Astrocyte (in vitro differentiated cells and primary cell): ENCODE measurements around the gene TMEM9. TPM values are rescaled to one million over a fixed set of nuclear protein-coding genes. Genes with fewer than 3 reads are reported as not detected.

Experiments
- DNase-seq: peaks from one replicate; pipeline ENCODE4 v3.0.0-alpha.2; 2010; ENCODE audit warnings: low read depth
- FAIRE-seq: peaks from 2 replicates; lab custom pipeline; 2011; peaks lifted over from hg19 to GRCh38; lab: Jason Lieb, UNC
- H2AFZ ChIP-seq: 2 replicates; pipeline ENCODE4 v1.6.0; 2012; ENCODE audit warnings: low read depth, low read length, inconsistent platforms
- H3K27ac ChIP-seq: 2 replicates; pipeline ENCODE4 v1.5.1; 2011; ENCODE audit warnings: low read depth, low read length, inconsistent platforms
- H3K27me3 ChIP-seq: 2 replicates; pipeline ENCODE4 v1.6.0; 2011; ENCODE audit warnings: low read length, inconsistent platforms; ENCODE audit not compliant: insufficient read depth
- H3K36me3 ChIP-seq: 2 replicates; pipeline ENCODE4 v1.5.1; 2011; ENCODE audit warnings: low read length, inconsistent platforms; ENCODE audit not compliant: insufficient read depth
- H3K4me1 ChIP-seq: 2 replicates; pipeline ENCODE4 v1.5.1; 2011; ENCODE audit warnings: low read length, inconsistent platforms; ENCODE audit not compliant: insufficient read depth
- H3K4me2 ChIP-seq: 2 replicates; pipeline ENCODE4 v1.6.0; 2012; ENCODE audit warnings: low read length, inconsistent platforms
- H3K4me3 ChIP-seq: 2 replicates; pipeline ENCODE4 v1.5.1; 2011; ENCODE audit warnings: low read depth, mild to moderate bottlenecking, low read length, inconsistent platforms; ENCODE audit not compliant: insufficient read depth
- H3K79me2 ChIP-seq: 2 replicates; pipeline ENCODE4 v1.6.0; 2012; ENCODE audit warnings: mild to moderate bottlenecking, low read length, inconsistent platforms; ENCODE audit not compliant: insufficient read depth
- H3K9ac ChIP-seq: 2 replicates; pipeline ENCODE4 v1.6.0; 2012; ENCODE audit warnings: mild to moderate bottlenecking, low read length, inconsistent platforms
- H3K9me3 ChIP-seq: 2 replicates; pipeline ENCODE4 v1.5.1; 2012; ENCODE audit warnings: low read depth, mild to moderate bottlenecking, low read length, inconsistent platforms; ENCODE audit not compliant: insufficient read depth
- H4K20me1 ChIP-seq: 2 replicates; pipeline ENCODE4 v1.6.0; 2012; ENCODE audit warnings: low read length, inconsistent platforms; ENCODE audit not compliant: insufficient read depth
- H3K27ac Mint-ChIP-seq: one replicate; pipeline ENCODE4 v1.8.0; 2021; ENCODE audit warnings: mild to moderate bottlenecking, mixed read lengths; ENCODE audit not compliant: unreplicated experiment
- H3K27me3 Mint-ChIP-seq: one replicate; pipeline ENCODE4 v1.8.0; 2021; ENCODE audit warnings: low read depth, mixed read lengths; ENCODE audit not compliant: unreplicated experiment
- H3K36me3 Mint-ChIP-seq: one replicate; pipeline ENCODE4 v1.8.0; 2021; ENCODE audit warnings: low read depth, mixed read lengths; ENCODE audit not compliant: unreplicated experiment
- H3K4me1 Mint-ChIP-seq: one replicate; pipeline ENCODE4 v1.8.0; 2021; ENCODE audit warnings: low read depth, mixed read lengths; ENCODE audit not compliant: unreplicated experiment
- H3K4me3 Mint-ChIP-seq: one replicate; pipeline ENCODE4 v1.8.0; 2021; ENCODE audit warnings: mild to moderate bottlenecking, moderate library complexity, mixed read lengths; ENCODE audit not compliant: unreplicated experiment
- H3K9me3 Mint-ChIP-seq: one replicate; pipeline ENCODE4 v1.8.0; 2021; ENCODE audit warnings: mild to moderate bottlenecking, mixed read lengths; ENCODE audit not compliant: unreplicated experiment
- CTCF ChIP-seq: IDR thresholded peaks from 2 replicates; pipeline ENCODE4 v1.5.1; 2011; ENCODE audit warnings: low read depth, mild to moderate bottlenecking, inconsistent platforms, low read length, moderate library complexity; ENCODE audit not compliant: insufficient read depth
- EZH2 ChIP-seq: IDR thresholded peaks from 2 replicates; pipeline ENCODE4 v1.6.1; 2012; ENCODE audit warnings: mild to moderate bottlenecking, low read length, inconsistent platforms; ENCODE audit not compliant: insufficient read depth
- total RNA-seq: library from RNA; stranded (reverse); gene quantifications from 2 replicates; pipeline ENCODE4 v1.2.1, GENCODE V29; 2021

The TMEM9 gene
- total RNA-seq, 1 donor from 2014 or later: 88.1 TPM

GRCh38 chr1:201094832-201095231, 59.4 kb downstream of the TMEM9 start:
- H3K79me2 ChIP-seq: no peaks in the 10 kb centered on the region
- no peak overlapping the region for H3K9ac ChIP-seq
- H3K36me3 ChIP-seq: no peaks in the 10 kb centered on the region
- H2AFZ ChIP-seq: no peak overlapping the region
- H3K4me1 ChIP-seq: no peaks in the 10 kb centered on the region
- DNase-seq: no peak
- Mint-ChIP-seq H3K27ac (no peak overlapping the region), H3K36me3 (no peaks in the 10 kb centered on the region), H3K27me3 (peaks cover 52% of the 10 kb centered on the region), H3K4me3 (no peak overlapping the region), H3K9me3 (peaks cover 2% of the 10 kb centered on the region), H3K4me1 (peaks cover 2% of the 10 kb centered on the region)
- H3K4me3 ChIP-seq: no peak overlapping the region
- TF ChIP-seq EZH2 (no peak), CTCF (no peak)
- H3K27ac ChIP-seq: no peak overlapping the region
- no peak for FAIRE-seq
- H3K9me3 ChIP-seq: no peaks in the 10 kb centered on the region
- no peak overlapping the region for H3K4me2 ChIP-seq
- H4K20me1 ChIP-seq: no peaks in the 10 kb centered on the region
- H3K27me3 ChIP-seq: peaks cover 30% of the 10 kb centered on the region

- no peak overlapping the region for H3K27ac Mint-ChIP-seq
- DNase-seq (no peak), FAIRE-seq (no peak)
- H3K4me2 ChIP-seq: no peak overlapping the region
- no peak overlapping the region for H3K4me3 Mint-ChIP-seq
- H3K4me1 ChIP-seq: no peaks in the 10 kb centered on the region
- no peaks in the 10 kb centered on the region for H4K20me1 ChIP-seq
- peaks cover 30% of the 10 kb centered on the region for H3K27me3 ChIP-seq
- peaks cover 2% of the 10 kb centered on the region for H3K9me3 Mint-ChIP-seq
- no peak overlapping the region for H3K9ac ChIP-seq
- H3K36me3 ChIP-seq: no peaks in the 10 kb centered on the region
- peaks cover 2% of the 10 kb centered on the region for H3K4me1 Mint-ChIP-seq
- H3K36me3 Mint-ChIP-seq: no peaks in the 10 kb centered on the region
- H3K79me2 ChIP-seq: no peaks in the 10 kb centered on the region
- H3K4me3 ChIP-seq: no peak overlapping the region
- H3K27me3 Mint-ChIP-seq: peaks cover 46% of the 10 kb centered on the region
- TF ChIP-seq CTCF (no peak), EZH2 (no peak)
- no peak overlapping the region for H3K27ac ChIP-seq
- H3K9me3 ChIP-seq: no peaks in the 10 kb centered on the region
- no peak overlapping the region for H2AFZ ChIP-seq
These were observed 60.3 kb downstream of the TMEM9 start for GRCh38 chr1:201093962-201094361.

GRCh38 chr1:201093561-201093960, 60.7 kb downstream of the TMEM9 start:
- H3K4me3 Mint-ChIP-seq: no peak overlapping the region
- H3K36me3 Mint-ChIP-seq: no peaks in the 10 kb centered on the region
- H2AFZ ChIP-seq: no peak overlapping the region
- H3K4me2 ChIP-seq: no peak overlapping the region
- H3K4me1 ChIP-seq: no peaks in the 10 kb centered on the region
- no peak overlapping the region for H3K27ac ChIP-seq
- FAIRE-seq (no peak), DNase-seq (no peak)
- no peak overlapping the region for H3K27ac Mint-ChIP-seq
- H3K27me3 Mint-ChIP-seq: peaks cover 47% of the 10 kb centered on the region
- no peak overlapping the region for H3K4me3 ChIP-seq
- no peaks in the 10 kb centered on the region for H3K79me2 ChIP-seq
- H4K20me1 ChIP-seq: no peaks in the 10 kb centered on the region
- H3K9ac ChIP-seq: no peak overlapping the region
- peaks cover 2% of the 10 kb centered on the region for H3K9me3 Mint-ChIP-seq
- no peaks in the 10 kb centered on the region for H3K9me3 ChIP-seq
- no peak for TF ChIP-seq CTCF
- TF ChIP-seq EZH2: no peak
- H3K36me3 ChIP-seq: no peaks in the 10 kb centered on the region
- H3K4me1 Mint-ChIP-seq: peaks cover 2% of the 10 kb centered on the region
- peaks cover 29% of the 10 kb centered on the region for H3K27me3 ChIP-seq
